Sigmoid colon (tissue), 3 donors: ENCODE measurements around the gene TMUB2.

Source experiments
- POLR2A ChIP-seq, 2 donors: fragments of 450-650 bp; IDR thresholded peaks; one replicate each; pipeline ENCODE4 v1.6.1; 2016; ENCODE audit warnings: antibody characterized with exemption in 2 of 2, mild to moderate bottlenecking in 2 of 2, moderate library complexity in 2 of 2
- TF ChIP-seq, protein P1 (sequence below), 4 experiments: fragments of 450-650 bp in 3 of 4; fragments of 200-600 bp in 1 of 4; IDR thresholded peaks; one replicate each; pipeline ENCODE4 v1.5.1; 2016 to 2019; ENCODE audit warnings: antibody characterized with exemption in 4 of 4, mild to moderate bottlenecking in 3 of 4, moderate library complexity in 2 of 4

GRCh38 chr17:44232061-44232460 is 45.3 kb downstream of the TMUB2 start:
- TF ChIP-seq, protein P1, sequence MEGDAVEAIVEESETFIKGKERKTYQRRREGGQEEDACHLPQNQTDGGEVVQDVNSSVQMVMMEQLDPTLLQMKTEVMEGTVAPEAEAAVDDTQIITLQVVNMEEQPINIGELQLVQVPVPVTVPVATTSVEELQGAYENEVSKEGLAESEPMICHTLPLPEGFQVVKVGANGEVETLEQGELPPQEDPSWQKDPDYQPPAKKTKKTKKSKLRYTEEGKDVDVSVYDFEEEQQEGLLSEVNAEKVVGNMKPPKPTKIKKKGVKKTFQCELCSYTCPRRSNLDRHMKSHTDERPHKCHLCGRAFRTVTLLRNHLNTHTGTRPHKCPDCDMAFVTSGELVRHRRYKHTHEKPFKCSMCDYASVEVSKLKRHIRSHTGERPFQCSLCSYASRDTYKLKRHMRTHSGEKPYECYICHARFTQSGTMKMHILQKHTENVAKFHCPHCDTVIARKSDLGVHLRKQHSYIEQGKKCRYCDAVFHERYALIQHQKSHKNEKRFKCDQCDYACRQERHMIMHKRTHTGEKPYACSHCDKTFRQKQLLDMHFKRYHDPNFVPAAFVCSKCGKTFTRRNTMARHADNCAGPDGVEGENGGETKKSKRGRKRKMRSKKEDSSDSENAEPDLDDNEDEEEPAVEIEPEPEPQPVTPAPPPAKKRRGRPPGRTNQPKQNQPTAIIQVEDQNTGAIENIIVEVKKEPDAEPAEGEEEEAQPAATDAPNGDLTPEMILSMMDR (IDR thresholded peaks at IDR 0.05), result no peak
- no peak for TF ChIP-seq POLR2A (IDR thresholded peaks at IDR 0.05)
